NK-92 (cell line): ENCODE data around the gene LRP1.

Source experiments
- DNase-seq: peaks from one replicate; lab custom pipeline; 2025; ENCODE audit not compliant: unreplicated experiment; lab: John Stamatoyannopoulos, UW

The LRP1 gene

GRCh38 chr12:57243521-57244311 lies 115.4 kb downstream of the LRP1 start:
- DNase-seq = no peak

GRCh38 chr12:57244312-57244696 lies 116.0 kb downstream of the LRP1 start:
- DNase-seq = no peak

GRCh38 chr12:57247041-57247440 lies 118.8 kb downstream of the LRP1 start:
- no peak for DNase-seq

GRCh38 chr12:57248934-57249742 lies 120.9 kb downstream of the LRP1 start:
- no peak for DNase-seq

GRCh38 chr12:57250541-57250940 lies 122.3 kb downstream of the LRP1 start:
- no peak for DNase-seq

- DNase-seq = no peak
These were observed 122.7 kb downstream of the LRP1 start, which contains the start of gene STAC3 for GRCh38 chr12:57250956-57251355. Gene STAC3 (minus strand): TSS chr12:57251187. CDS start chr12:57249636, 1,551 bp downstream.

- no peak for DNase-seq
These were observed 126.4 kb downstream of the LRP1 start for GRCh38 chr12:57254506-57255280.

- no peak for DNase-seq
These were observed 127.6 kb downstream of the LRP1 start for GRCh38 chr12:57255916-57256315.

GRCh38 chr12:57258977-57259970 lies 131.0 kb downstream of the LRP1 start:
- no peak for DNase-seq

GRCh38 chr12:57260366-57260765 lies 132.1 kb downstream of the LRP1 start:
- no peak for DNase-seq

- DNase-seq = no peak
These were observed 133.2 kb downstream of the LRP1 start for GRCh38 chr12:57261428-57261865.

GRCh38 chr12:57262126-57262822 lies 134.0 kb downstream of the LRP1 start:
- DNase-seq = no peak
